Chondrocyte (in vitro differentiated cells): ENCODE measurements around the gene APOL2. TPM values are rescaled to one million over a fixed set of nuclear protein-coding genes. Genes with fewer than 3 reads are reported as not detected.
"Not testable (repeated sequence)": the region's sequence is repeated elsewhere in the genome, so short reads cannot be mapped to it uniquely, and the experiment has no call there.

Source experiments
- DNase-seq: peaks from one replicate; pipeline ENCODE4 v3.0.0; 2021; ENCODE audit warnings: mixed read lengths, low spot score
- H3K27ac Mint-ChIP-seq: one replicate; pipeline ENCODE4 v1.8.0; 2021; ENCODE audit warnings: mild to moderate bottlenecking, moderate library complexity, mixed read lengths; ENCODE audit not compliant: unreplicated experiment
- H3K27me3 Mint-ChIP-seq: 2 replicates; pipeline ENCODE4 v1.8.0; 2021; ENCODE audit warnings: low read depth, mixed read lengths
- H3K36me3 Mint-ChIP-seq: 2 replicates; pipeline ENCODE4 v1.8.0; 2021; ENCODE audit warnings: low read depth, mixed read lengths
- H3K4me1 Mint-ChIP-seq: 2 replicates; pipeline ENCODE4 v1.8.0; 2021; ENCODE audit warnings: low read depth, mild to moderate bottlenecking, mixed read lengths
- H3K4me3 Mint-ChIP-seq: one replicate; pipeline ENCODE4 v1.8.0; 2021; ENCODE audit warnings: mild to moderate bottlenecking, moderate library complexity, mixed read lengths; ENCODE audit not compliant: unreplicated experiment
- H3K9me3 Mint-ChIP-seq: 2 replicates; pipeline ENCODE4 v1.8.0; 2021; ENCODE audit warnings: low read depth, mixed read lengths
- CTCF ChIP-seq: fragments of 200-600 bp; sonication (generic); IDR thresholded peaks from 2 replicates; pipeline ENCODE4 v1.5.0; 2021; ENCODE audit warnings: antibody characterized with exemption, mild to moderate bottlenecking, moderate library complexity
- total RNA-seq: library from RNA; stranded (reverse); gene quantifications from 3 replicates; pipeline ENCODE4 v1.2.1, GENCODE V29; 2021

Gene APOL2
- total RNA-seq, 1 donor from 2014 or later: 84.1 TPM

DNA sequence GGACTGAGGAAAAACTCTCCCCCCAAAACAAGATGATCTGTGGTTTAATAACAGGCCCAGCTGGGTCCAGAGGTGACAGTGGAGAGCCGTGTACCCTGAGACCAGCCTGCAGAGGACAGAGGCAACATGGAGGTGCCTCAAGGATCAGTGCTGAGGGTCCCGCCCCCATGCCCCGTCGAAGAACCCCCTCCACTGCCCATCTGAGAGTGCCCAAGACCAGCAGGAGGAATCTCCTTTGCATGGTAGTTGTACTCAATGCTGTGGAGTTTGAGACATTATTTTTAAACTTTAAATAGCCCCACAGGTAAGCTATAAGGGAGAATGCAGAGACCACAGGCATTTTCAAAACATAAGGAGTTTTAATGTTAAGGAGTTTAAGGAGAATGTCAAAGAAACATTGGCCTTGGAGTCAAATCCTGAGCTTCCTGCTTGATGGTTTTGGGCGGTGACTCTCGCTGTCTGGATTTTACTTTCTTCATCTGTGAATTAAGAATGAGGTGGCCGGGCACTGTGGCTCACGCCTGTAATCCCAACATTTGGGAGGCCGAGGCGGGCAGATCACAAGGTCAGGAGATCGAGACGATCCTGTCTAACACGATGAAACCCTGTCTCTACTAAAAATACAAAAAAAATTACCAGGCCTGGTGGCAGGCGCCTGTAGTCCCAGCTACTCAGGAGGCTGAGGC lies 20.4 kb upstream of the APOL2 start:
- no peak for DNase-seq
- Mint-ChIP-seq H3K36me3 (no peaks in the 10 kb centered on the region), H3K9me3 (no peaks in the 10 kb centered on the region), H3K27me3 (no peaks in the 10 kb centered on the region), H3K4me1 (peaks cover 38% of the 10 kb centered on the region), H3K27ac (peak overlapping the region; percentile 61), H3K4me3 (no peak overlapping the region)
- TF ChIP-seq CTCF: no peak

DNA sequence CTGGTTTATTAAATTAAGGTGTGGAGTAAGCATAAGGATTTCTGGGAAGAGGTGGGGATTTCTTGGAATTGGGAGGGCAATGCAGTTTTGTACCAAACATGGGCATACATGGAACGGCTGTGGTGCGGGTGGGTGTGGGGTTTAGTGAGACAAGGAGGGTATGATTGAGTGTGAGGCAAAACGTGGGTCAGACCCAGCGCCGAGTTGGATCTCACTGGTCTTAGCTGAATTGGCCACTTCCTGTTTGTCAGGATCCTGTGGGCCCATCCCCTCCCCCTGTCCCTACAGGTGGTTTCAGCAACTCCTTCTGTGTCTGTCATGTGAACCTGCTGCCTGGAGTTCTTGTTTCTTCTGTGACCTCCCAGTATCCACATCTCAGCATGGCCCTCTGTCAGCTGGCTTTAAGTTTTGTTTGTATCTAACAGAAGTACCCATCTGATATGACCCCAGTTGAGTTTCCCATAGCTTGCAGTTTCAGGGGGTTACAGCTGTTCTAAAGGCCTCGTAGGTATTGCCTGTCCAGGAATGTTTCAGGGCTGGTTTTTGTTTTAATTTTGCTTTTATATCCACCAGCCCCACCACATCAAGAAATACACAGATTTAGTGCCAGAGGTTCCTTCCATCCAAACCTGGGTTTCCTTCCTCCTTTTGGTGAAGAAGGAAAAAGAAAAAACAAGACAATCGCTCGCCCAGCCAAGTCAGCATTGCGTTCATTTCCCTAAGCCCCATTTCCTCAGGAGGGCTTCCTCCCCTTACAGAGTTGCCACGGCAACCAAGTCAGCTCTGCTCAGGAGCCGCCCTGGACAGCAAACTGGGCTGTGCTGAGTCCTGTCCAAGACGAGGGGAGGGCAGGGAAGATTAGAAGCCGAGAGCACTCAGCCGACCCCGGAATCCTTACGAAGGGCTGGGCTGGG lies 19.6 kb upstream of the APOL2 start:
- H3K9me3 Mint-ChIP-seq: no peaks in the 10 kb centered on the region
- DNase-seq: no peak
- H3K4me1 Mint-ChIP-seq: peaks cover 39% of the 10 kb centered on the region
- peak overlapping the region; percentile 61 for H3K27ac Mint-ChIP-seq
- H3K27me3 Mint-ChIP-seq: no peaks in the 10 kb centered on the region
- no peak overlapping the region for H3K4me3 Mint-ChIP-seq
- no peak for TF ChIP-seq CTCF
- no peaks in the 10 kb centered on the region for H3K36me3 Mint-ChIP-seq

GRCh38 chr22:36257948-36258670 lies 18.8 kb upstream of the APOL2 start:
- peak overlapping the region; percentile 23 for H3K27ac Mint-ChIP-seq
- H3K4me3 Mint-ChIP-seq: no peak overlapping the region

DNA sequence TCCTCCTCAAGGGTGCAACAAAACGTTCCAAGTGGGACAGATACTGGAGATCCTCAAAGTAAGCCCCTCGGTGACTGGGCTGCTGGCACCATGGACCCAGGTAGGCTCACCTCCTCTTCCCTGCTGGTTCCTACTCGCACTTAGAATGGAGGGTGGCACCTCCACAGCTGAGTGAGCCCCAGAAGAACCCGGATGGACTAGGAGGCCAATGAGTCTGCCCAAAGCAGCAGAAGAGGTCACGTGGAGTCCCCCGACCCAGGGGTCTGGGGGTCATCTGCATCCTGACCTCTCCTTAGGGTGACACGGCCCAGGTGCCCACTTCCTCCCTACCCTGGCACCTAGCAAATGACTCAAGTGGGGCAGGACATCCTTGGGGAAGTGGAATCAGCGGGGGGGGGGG lies 18.0 kb upstream of the APOL2 start:
- H3K9me3 Mint-ChIP-seq: no peaks in the 10 kb centered on the region
- H3K4me1 Mint-ChIP-seq: peaks cover 43% of the 10 kb centered on the region
- no peak overlapping the region for H3K4me3 Mint-ChIP-seq
- no peaks in the 10 kb centered on the region for H3K27me3 Mint-ChIP-seq
- no peak for TF ChIP-seq CTCF
- no peak overlapping the region for H3K27ac Mint-ChIP-seq
- DNase-seq: no peak
- no peaks in the 10 kb centered on the region for H3K36me3 Mint-ChIP-seq

More at GRCh38 chr22:36257948-36258670, 18.8 kb upstream of the APOL2 start:
- peaks cover 39% of the 10 kb centered on the region for H3K4me1 Mint-ChIP-seq
- no peaks in the 10 kb centered on the region for H3K36me3 Mint-ChIP-seq
- H3K9me3 Mint-ChIP-seq: no peaks in the 10 kb centered on the region
- H3K27me3 Mint-ChIP-seq: no peaks in the 10 kb centered on the region
- DNase-seq: no peak
- TF ChIP-seq CTCF: no peak

- Mint-ChIP-seq H3K27ac (no peak overlapping the region), H3K36me3 (no peaks in the 10 kb centered on the region), H3K9me3 (no peaks in the 10 kb centered on the region), H3K4me3 (no peak overlapping the region), H3K4me1 (peaks cover 48% of the 10 kb centered on the region), H3K27me3 (no peaks in the 10 kb centered on the region)
- no peak for TF ChIP-seq CTCF
- DNase-seq: no peak
Measured at GRCh38 chr22:36256478-36256877, 17.2 kb upstream of the APOL2 start.

DNA sequence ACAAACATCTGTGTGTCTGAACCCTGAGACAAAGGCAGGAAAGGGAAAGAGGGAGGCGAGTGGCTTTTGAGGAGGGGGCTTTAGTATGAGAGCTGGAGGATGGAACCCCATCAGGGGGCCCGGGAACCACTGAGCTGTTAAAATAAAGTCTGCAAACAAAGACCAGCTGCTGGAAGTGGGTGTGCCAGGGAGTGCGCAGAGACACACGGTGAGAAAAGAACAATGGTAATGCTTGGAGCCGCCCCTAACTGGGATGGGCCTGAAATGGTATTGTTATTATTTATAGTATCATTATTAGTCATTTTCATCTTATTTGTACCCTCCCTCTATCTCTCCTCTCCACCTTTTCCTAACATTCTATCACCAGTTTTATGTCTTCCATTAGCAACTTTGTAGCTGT lies 16.2 kb upstream of the APOL2 start:
- H3K4me3 Mint-ChIP-seq, H3K36me3 Mint-ChIP-seq, H3K9me3 Mint-ChIP-seq, DNase-seq, H3K27me3 Mint-ChIP-seq, H3K27ac Mint-ChIP-seq: not testable (repeated sequence)
- H3K4me1 Mint-ChIP-seq: peaks cover 49% of the 10 kb centered on the region
